ENCODE results near the gene AHDC1.
A peak's percentile ranks its signal among the peaks of the same experiment; 100 is the strongest.

DNA sequence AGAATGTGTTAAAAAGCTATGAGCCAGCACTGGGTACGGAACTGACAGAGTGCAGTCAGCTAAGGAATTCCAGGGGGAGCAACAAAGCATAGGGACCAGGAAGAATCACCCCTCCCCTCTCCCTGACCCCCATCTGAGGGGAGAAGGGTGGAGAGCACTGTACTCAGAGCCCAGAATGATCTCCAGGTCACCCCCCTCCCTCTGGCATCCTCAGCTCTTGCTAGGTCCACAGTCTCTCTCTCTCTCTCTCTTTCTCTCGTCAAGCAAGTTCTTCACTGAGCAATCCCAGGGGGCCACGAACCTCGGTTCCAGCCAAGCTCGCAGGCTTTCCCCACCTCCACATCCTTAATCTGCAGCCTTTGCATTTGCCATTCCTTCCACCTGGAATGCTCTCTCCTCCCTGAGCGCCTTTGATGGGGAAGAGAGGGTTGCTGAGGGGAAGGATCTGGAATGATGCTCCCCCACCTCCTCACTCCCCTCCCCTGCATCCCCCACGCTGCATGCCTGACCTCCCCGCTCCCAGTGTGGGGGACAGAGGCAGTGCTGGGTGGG, 107.3 kb downstream of the AHDC1 start:
- TF ChIP-seq, protein P1, sequence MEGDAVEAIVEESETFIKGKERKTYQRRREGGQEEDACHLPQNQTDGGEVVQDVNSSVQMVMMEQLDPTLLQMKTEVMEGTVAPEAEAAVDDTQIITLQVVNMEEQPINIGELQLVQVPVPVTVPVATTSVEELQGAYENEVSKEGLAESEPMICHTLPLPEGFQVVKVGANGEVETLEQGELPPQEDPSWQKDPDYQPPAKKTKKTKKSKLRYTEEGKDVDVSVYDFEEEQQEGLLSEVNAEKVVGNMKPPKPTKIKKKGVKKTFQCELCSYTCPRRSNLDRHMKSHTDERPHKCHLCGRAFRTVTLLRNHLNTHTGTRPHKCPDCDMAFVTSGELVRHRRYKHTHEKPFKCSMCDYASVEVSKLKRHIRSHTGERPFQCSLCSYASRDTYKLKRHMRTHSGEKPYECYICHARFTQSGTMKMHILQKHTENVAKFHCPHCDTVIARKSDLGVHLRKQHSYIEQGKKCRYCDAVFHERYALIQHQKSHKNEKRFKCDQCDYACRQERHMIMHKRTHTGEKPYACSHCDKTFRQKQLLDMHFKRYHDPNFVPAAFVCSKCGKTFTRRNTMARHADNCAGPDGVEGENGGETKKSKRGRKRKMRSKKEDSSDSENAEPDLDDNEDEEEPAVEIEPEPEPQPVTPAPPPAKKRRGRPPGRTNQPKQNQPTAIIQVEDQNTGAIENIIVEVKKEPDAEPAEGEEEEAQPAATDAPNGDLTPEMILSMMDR (IDR thresholded peaks at IDR 0.05) = peak in 1 of 3 donors; percentile 13
- TF ChIP-seq EP300 (IDR thresholded peaks at IDR 0.05) (no peak), POLR2A (IDR thresholded peaks at IDR 0.05) (no peak)

Data from ovary (tissue), 3 donors.